GM12892 (cell line): Measurements from ENCODE around the gene NHS.

Experiments
- POLR2A ChIP-seq: IDR thresholded peaks from 2 replicates; pipeline ENCODE4 v1.6.1; 2011; ENCODE audit warnings: low read depth, low read length, control low read depth
- POLR2AphosphoS5 ChIP-seq: IDR thresholded peaks from 2 replicates; pipeline ENCODE4 v1.6.1; 2011; ENCODE audit warnings: low read depth, low read length, control low read depth
- TAF1 ChIP-seq: IDR thresholded peaks from 2 replicates; pipeline ENCODE4 v1.6.1; 2011; ENCODE audit warnings: low read depth, mild to moderate bottlenecking, control low read depth, low read length, borderline replicate concordance

GRCh38 chrX:17718649-17719165, 343.7 kb downstream of the NHS start:
- TF ChIP-seq POLR2A (no peak), TAF1 (no peak), POLR2AphosphoS5 (no peak)
